ENCODE results near the gene HMX2. TPM values are rescaled to one million over a fixed set of nuclear protein-coding genes. Genes with fewer than 3 reads are reported as not detected.

The HMX2 gene
- total RNA-seq (2022; extraction: Qiagen RNA extraction), result 0.08 to 0.23 TPM (median 0.14 TPM) in 4 of 5 replicates, not detected in the other

GRCh38 chr10:123147635-123148413 is at the start of gene HMX2:
TSS of gene HMX2 (plus strand) at chr10:123148136. CDS start at chr10:123148379, 243 bp downstream.

GRCh38 chr10:123135415-123136141 is 12.4 kb upstream of the HMX2 start, which contains the start of gene HMX3:
TSS of gene HMX3 (plus strand) at chr10:123135970. CDS start at chr10:123136051, 81 bp downstream.

GRCh38 chr10:123154092-123154710 is 6.3 kb downstream of the HMX2 start, which contains the start of gene BUB3:
TSS of gene BUB3 (plus strand) at chr10:123154402. CDS start at chr10:123154918, 516 bp downstream.

Other genes starting within 250 kb of the HMX2 start
- gene FAM24A, start 237.5 kb upstream of the HMX2 start, total RNA-seq (2022; extraction: Qiagen RNA extraction), result not detected in 5 replicates
- 8.0 to 9.1 TPM (median 8.2 TPM) in 5 replicates for gene C10orf88, start 193.9 kb upstream of the HMX2 start, total RNA-seq (2022; extraction: Qiagen RNA extraction)
- 3.5 to 5.6 TPM (median 4.2 TPM) in 5 replicates for gene PSTK, start 167.7 kb upstream of the HMX2 start, total RNA-seq (2022; extraction: Qiagen RNA extraction)
- gene IKZF5, start 139.3 kb upstream of the HMX2 start, total RNA-seq (2022; extraction: Qiagen RNA extraction), result 5.2 to 8.0 TPM (median 6.2 TPM) in 5 replicates
- gene ACADSB, start 139.1 kb upstream of the HMX2 start, total RNA-seq (2022; extraction: Qiagen RNA extraction), result 7.0 to 9.2 TPM (median 7.8 TPM) in 5 replicates
- not detected in 5 replicates for gene HMX3, start 12.2 kb upstream of the HMX2 start, total RNA-seq (2022; extraction: Qiagen RNA extraction)
- 164 to 191 TPM (median 174 TPM) in 5 replicates for gene BUB3, start 6.3 kb downstream of the HMX2 start, total RNA-seq (2022; extraction: Qiagen RNA extraction)

All from A549 treated with Mapracorat at 1 μM for 4 hours (cell line).